Endothelial cell (in vitro differentiated cells): ENCODE results near the gene HYAL1. TPM values are rescaled to one million over a fixed set of nuclear protein-coding genes. Genes with fewer than 3 reads are reported as not detected.

Source experiments
- DNase-seq: peaks from one replicate; pipeline ENCODE4 v3.0.0; 2021; ENCODE audit warnings: low spot score
- H3K27ac Mint-ChIP-seq: one replicate; pipeline ENCODE4 v1.8.0; 2021; ENCODE audit warnings: mixed read lengths, inconsistent platforms; ENCODE audit not compliant: unreplicated experiment
- H3K27me3 Mint-ChIP-seq: one replicate; pipeline ENCODE4 v1.8.0; 2021; ENCODE audit warnings: mild to moderate bottlenecking, moderate library complexity, mixed read lengths, inconsistent platforms; ENCODE audit not compliant: unreplicated experiment
- H3K36me3 Mint-ChIP-seq: one replicate; pipeline ENCODE4 v1.8.0; 2021; ENCODE audit warnings: mild to moderate bottlenecking, low read depth, mixed read lengths, inconsistent platforms; ENCODE audit not compliant: unreplicated experiment
- H3K4me1 Mint-ChIP-seq: one replicate; pipeline ENCODE4 v1.8.0; 2021; ENCODE audit warnings: mild to moderate bottlenecking, mixed read lengths, inconsistent platforms; ENCODE audit not compliant: unreplicated experiment
- H3K4me3 Mint-ChIP-seq: one replicate; pipeline ENCODE4 v1.8.0; 2021; ENCODE audit warnings: mild to moderate bottlenecking, mixed read lengths, inconsistent platforms; ENCODE audit not compliant: unreplicated experiment
- H3K9me3 Mint-ChIP-seq: one replicate; pipeline ENCODE4 v1.8.0; 2021; ENCODE audit warnings: mixed read lengths, inconsistent platforms; ENCODE audit not compliant: unreplicated experiment
- total RNA-seq: library from RNA; stranded (reverse); fragmentation: NEBNext Ultra II Directional; extraction: Animal tissue kit (Norgen Biotek cat#: 25700); gene quantifications from one replicate; pipeline ENCODE4 v1.2.1, GENCODE V29; 2021; ENCODE audit not compliant: unreplicated experiment
- TF ChIP-seq, protein P1 (sequence below): fragments of 200-600 bp; sonication (generic); IDR thresholded peaks from one replicate; pipeline ENCODE4 v1.5.0; 2021; ENCODE audit warnings: antibody characterized with exemption; ENCODE audit not compliant: unreplicated experiment

The HYAL1 gene
- total RNA-seq, 1 donor from 2014 or later, result 1.6 TPM

DNA sequence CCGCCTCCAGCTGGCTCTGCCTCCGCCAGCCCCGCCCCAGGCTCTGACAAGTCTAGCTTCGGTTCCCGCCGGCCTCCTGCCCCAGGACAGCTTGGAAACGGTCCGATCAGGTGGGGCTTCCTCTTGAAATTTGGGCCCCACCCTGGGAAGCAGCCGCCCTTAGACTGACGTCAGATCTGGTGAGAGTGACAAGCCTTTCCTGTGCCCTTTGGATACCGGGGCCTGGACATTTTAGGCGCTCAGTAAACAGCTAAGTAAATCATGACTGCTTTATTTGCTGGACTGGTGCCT is 3.8 kb downstream of the HYAL1 start:
- Mint-ChIP-seq H3K36me3 (no peaks in the 10 kb centered on the region), H3K27ac (peak overlapping the region; percentile 70), H3K4me3 (peak overlapping the region; percentile 96), H3K9me3 (no peaks in the 10 kb centered on the region), H3K27me3 (peaks cover 4% of the 10 kb centered on the region), H3K4me1 (peaks cover 12% of the 10 kb centered on the region)
- DNase-seq, result no peak
- TF ChIP-seq, protein P1, sequence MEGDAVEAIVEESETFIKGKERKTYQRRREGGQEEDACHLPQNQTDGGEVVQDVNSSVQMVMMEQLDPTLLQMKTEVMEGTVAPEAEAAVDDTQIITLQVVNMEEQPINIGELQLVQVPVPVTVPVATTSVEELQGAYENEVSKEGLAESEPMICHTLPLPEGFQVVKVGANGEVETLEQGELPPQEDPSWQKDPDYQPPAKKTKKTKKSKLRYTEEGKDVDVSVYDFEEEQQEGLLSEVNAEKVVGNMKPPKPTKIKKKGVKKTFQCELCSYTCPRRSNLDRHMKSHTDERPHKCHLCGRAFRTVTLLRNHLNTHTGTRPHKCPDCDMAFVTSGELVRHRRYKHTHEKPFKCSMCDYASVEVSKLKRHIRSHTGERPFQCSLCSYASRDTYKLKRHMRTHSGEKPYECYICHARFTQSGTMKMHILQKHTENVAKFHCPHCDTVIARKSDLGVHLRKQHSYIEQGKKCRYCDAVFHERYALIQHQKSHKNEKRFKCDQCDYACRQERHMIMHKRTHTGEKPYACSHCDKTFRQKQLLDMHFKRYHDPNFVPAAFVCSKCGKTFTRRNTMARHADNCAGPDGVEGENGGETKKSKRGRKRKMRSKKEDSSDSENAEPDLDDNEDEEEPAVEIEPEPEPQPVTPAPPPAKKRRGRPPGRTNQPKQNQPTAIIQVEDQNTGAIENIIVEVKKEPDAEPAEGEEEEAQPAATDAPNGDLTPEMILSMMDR, result no peak

DNA sequence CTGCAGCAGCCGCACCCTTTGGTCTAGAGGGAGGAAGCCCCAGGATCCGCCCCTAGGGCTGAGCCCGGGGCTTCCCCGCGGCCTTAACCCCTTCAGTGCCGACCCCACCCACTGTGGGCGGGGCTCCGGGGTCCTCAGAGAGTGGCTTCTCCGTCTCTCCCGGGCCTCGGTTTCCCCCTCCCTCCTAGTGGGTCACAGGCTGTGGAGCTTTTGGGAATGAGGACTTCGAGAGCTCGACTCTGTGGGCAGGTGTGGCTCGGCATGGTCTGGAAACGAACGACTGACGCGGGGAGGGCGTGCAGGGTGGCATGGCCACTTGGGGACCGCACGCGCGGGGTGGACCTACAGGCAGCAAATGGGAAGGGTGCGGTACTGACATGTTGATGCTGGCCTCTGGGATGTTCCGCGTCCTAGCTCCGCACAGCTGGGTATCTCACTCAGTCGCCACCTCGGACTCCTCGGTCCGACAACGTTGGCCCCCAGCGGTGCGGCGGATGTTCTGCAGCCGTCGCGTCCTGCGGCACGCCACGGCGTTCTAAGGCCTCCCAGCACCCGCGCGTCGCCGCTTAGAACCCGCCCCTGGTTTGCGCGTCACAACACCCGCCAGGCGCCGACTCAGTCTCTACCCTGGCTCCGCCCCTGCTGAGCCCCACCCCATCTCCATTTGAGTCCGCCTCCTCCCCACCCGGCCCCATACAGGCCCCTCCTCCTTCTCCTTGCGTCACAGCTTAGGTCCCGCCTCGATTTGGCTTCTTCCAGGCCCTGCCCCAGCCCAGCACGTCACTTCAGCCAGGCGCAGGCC is 4.3 kb downstream of the HYAL1 start, which contains the start of the genes HYAL3 and NAA80:
Gene HYAL3, minus strand, starts transcription at position 570 of the 802 bp plus-strand sequence. CDS start 3,803 bp downstream, outside the sequence.
Gene NAA80, minus strand, starts transcription at position 570 of the 802 bp plus-strand sequence. CDS start 1,942 bp downstream, outside the sequence.
- Mint-ChIP-seq H3K36me3 (no peaks in the 10 kb centered on the region), H3K9me3 (no peaks in the 10 kb centered on the region), H3K27me3 (peaks cover 4% of the 10 kb centered on the region), H3K4me3 (peak within 1 kb of the TSS; percentile 96), H3K4me1 (peaks cover 12% of the 10 kb centered on the region), H3K27ac (peak within 1 kb of the TSS; percentile 72)
- DNase-seq, result peak; percentile 97
- TF ChIP-seq, protein P1, result no peak

DNA sequence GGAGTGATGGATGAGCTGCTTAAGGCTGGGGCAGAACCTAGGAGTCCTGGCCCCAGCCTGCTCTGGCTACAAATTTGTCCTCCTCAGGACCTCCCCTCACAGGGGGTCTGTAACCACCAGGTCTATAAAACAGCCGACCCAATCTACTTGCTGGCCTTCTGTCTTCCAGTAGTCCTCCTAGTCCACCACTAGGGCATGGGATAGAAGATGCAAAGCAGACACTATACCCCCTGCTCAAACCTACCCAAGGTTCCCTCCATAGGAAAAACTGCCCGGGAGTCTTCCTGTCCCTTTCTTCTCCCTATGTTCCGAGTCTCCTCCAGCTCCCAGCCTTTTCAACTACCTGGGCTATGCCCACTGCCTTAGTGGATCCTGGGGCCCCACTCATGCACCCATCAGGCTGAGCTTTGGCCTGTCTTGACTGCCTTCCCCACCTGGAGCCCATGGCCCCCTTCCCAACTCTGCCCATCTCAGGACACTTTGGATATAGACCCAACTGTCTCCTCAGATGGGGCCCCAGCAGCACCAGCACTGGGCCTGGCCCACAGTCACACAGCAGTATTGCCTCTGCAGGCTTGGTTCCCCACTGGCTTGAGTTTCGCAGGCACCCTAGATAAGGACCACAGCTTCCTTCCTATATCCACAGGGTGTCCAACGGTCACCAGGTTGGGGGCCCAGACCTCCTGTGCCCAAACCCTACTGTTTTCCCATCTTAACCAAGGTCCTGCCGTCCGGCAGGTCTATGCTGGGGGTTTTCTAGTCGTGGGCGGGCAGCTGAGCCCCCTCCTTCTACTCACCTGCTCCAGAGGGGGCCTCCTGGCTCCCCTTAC is 5.3 kb downstream of the HYAL1 start:
- peaks cover 4% of the 10 kb centered on the region for H3K27me3 Mint-ChIP-seq
- peak overlapping the region; percentile 57 for H3K27ac Mint-ChIP-seq
- DNase-seq, result no peak
- no peaks in the 10 kb centered on the region for H3K9me3 Mint-ChIP-seq
- TF ChIP-seq, protein P1, result peak; percentile 25
- no peaks in the 10 kb centered on the region for H3K36me3 Mint-ChIP-seq
- H3K4me1 Mint-ChIP-seq, result peaks cover 12% of the 10 kb centered on the region
- peak overlapping the region; percentile 96 for H3K4me3 Mint-ChIP-seq

DNA sequence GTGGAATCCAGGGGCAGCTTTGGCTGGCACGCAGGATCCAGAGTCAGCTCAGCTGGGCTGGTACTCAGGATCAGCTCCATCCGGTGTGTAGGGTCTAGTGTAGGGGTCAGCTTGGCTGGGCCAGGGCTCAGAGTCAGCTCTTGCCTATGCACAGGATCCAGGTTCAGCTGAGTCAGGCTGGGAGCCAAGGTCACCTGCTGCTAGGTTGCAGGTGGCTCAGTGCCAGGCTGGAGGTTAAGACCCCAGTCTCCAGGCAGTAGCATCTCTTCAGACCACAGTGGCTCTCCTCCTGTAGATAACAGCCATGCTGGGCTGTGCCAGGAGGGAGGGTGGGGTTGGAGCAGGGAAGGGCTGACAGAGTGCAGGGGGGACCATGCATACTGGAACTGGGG is 6.0 kb downstream of the HYAL1 start:
- no peak for DNase-seq
- Mint-ChIP-seq H3K27ac (no peak overlapping the region), H3K4me3 (no peak overlapping the region), H3K36me3 (no peaks in the 10 kb centered on the region), H3K27me3 (peaks cover 4% of the 10 kb centered on the region), H3K9me3 (no peaks in the 10 kb centered on the region), H3K4me1 (peaks cover 19% of the 10 kb centered on the region)
- TF ChIP-seq, protein P1, result no peak
